Ectodermal cell (in vitro differentiated cells): ENCODE measurements around the gene DMRTC2.
A peak's percentile ranks its signal among the peaks of the same experiment; 100 is the strongest.

Source experiments
- H3K27ac ChIP-seq: 2 replicates; pipeline ENCODE4 v1.7.0; 2013; ENCODE audit warnings: mild to moderate bottlenecking, low read depth, low read length; ENCODE audit not compliant: insufficient read depth, poor library complexity, severe bottlenecking
- H3K27me3 ChIP-seq: 2 replicates; pipeline ENCODE4 v1.7.0; 2013; ENCODE audit warnings: mild to moderate bottlenecking, low read length; ENCODE audit not compliant: insufficient read depth, control insufficient read depth, poor library complexity, severe bottlenecking
- H3K36me3 ChIP-seq: one replicate; pipeline ENCODE4 v1.7.0; 2013; ENCODE audit warnings: low read length; ENCODE audit not compliant: control insufficient read depth, insufficient read depth
- H3K4me1 ChIP-seq: one replicate; pipeline ENCODE4 v1.7.0; 2013; ENCODE audit warnings: low read length; ENCODE audit not compliant: control insufficient read depth, insufficient read depth
- H3K4me3 ChIP-seq: 2 replicates; pipeline ENCODE4 v1.7.0; 2013; ENCODE audit warnings: low read depth, low read length, control low read depth; ENCODE audit not compliant: insufficient read depth
- H3K9me3 ChIP-seq: 2 replicates; pipeline ENCODE4 v1.7.0; 2013; ENCODE audit warnings: mild to moderate bottlenecking, low read length, moderate library complexity; ENCODE audit not compliant: control insufficient read depth
- WGBS, 2 experiments: methylation state at CpG; one replicate each; pipeline ENCODE4 v1.1.7; 2013; ENCODE audit warnings: missing lambda C conversion rate in 2 of 2; 5-methylcytosine and 5-hydroxymethylcytosine counted together

Gene DMRTC2

DNA sequence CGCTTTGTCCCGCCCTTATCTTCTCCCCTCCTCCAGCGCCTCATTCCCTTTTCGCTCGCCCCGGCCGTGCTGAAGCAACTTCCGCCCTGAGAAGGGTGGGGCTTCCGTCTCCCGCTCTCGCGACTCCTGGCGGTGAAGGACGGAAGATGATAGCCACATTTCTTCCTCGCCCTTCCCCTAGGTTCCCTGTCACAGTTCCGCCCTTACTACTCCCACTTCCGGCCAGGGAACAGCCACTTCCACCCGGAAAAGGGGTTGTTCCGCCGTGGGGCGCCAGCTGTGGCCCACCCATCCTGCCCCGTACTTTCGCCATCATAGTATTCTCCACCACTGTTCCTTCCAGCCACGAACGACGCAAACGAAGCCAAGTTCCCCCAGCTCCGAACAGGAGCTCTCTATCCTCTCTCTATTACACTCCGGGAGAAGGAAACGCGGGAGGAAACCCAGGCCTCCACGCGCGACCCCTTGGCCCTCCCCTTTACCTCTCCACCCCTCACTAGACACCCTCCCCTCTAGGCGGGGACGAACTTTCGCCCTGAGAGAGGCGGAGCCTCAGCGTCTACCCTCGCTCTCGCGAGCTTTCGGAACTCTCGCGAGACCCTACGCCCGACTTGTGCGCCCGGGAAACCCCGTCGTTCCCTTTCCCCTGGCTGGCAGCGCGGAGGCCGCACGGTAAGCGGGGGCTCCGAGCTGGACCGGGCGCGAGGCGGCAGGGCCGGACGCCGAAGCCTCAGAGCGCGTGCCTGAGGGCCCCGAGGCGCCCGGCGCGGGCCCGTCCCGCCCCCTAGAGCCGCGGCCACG, 15.0 kb downstream of the DMRTC2 start, which contains the start of gene RPS19:
TSS of gene RPS19 (plus strand) at position 638 of the 801 bp plus-strand sequence. CDS start 520 bp downstream, outside the sequence.
- WGBS, 2 experiments = 0% methylated on average over 76 of the region's 76 CpGs
- Histone ChIP-seq H3K27me3 (peaks cover under 1% of the 10 kb centered on the region), H3K4me1 (peaks cover 17% of the 10 kb centered on the region), H3K9me3 (no peaks in the 10 kb centered on the region), H3K36me3 (peaks cover 37% of the 10 kb centered on the region), H3K27ac (peak within 1 kb of the TSS; percentile 83), H3K4me3 (peak within 1 kb of the TSS; percentile 74)

DNA sequence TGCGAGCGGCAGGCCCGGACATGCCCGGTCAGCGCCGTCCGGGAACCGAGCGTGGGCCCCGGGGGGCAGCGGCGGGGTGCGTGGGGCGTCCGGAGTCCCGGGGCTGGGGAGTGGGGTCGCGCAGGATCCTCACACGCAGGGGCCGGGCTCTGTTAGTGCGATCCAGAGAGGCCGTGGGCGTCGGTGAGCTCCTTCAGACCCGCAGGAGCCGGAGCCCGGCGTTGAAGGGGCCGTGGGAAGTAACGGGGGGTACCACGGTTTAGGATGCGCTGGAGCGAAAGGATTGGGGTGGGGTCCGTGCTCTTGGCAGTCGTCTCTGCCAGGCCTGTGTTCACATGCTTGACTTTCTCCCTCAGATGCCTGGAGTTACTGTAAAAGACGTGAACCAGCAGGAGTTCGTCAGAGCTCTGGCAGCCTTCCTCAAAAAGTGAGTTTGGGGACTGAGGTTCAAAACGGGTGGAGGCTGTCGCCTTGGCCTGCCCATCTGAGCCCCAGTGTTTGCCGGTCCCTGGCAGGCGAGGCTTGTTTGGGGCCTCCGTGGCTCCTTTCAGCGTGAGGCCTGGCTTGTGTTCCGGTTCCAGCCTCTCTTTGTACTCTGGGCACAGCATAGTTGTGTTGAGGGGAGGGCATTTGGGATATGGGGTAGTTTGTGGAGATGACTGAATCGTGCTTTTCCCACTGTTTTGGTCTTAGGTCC, 15.7 kb downstream of the DMRTC2 start:
- peaks cover 37% of the 10 kb centered on the region for H3K36me3 ChIP-seq
- 1 to 2% methylated on average over 45 of the region's 45 CpGs for WGBS, 2 experiments
- H3K4me3 ChIP-seq = peak overlapping the region; percentile 74
- no peaks in the 10 kb centered on the region for H3K27me3 ChIP-seq
- H3K4me1 ChIP-seq = peaks cover 17% of the 10 kb centered on the region
- H3K9me3 ChIP-seq = no peaks in the 10 kb centered on the region
- peak overlapping the region; percentile 60 for H3K27ac ChIP-seq

DNA sequence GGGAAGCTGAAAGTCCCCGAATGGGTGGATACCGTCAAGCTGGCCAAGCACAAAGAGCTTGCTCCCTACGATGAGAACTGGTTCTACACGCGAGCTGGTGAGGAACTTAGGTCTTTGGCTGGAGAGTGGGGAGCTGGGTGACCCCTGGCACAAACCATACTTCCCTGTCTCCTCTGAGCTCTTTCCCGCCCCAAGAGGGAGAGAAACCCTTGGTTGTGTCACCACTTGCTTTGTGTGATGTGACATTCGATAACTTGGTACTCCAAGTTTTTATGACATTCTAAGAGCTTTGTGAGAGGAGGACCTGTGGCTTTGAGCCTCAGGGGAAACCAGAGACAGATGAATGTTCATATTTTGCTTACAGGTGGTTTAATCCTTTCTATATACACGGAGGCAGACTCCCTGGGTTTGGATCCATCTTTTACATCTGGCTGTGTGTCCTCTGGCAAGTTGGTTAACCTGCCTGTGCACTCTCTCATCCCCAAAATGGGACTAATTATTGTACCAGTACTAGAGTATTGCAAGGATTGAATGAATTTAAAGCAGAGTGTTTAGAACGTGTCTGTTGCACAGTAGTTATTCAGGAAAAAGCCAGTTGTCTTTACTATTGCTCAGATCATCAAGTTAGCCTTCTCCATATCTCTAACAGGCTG, 16.4 kb downstream of the DMRTC2 start:
- Histone ChIP-seq H3K4me3 (peak overlapping the region; percentile 74), H3K9me3 (no peaks in the 10 kb centered on the region), H3K36me3 (peaks cover 41% of the 10 kb centered on the region), H3K4me1 (peaks cover 17% of the 10 kb centered on the region), H3K27ac (no peak overlapping the region), H3K27me3 (no peaks in the 10 kb centered on the region)
- WGBS, 2 experiments = 56 to 58% methylated on average over 9 of the region's 9 CpGs

DNA sequence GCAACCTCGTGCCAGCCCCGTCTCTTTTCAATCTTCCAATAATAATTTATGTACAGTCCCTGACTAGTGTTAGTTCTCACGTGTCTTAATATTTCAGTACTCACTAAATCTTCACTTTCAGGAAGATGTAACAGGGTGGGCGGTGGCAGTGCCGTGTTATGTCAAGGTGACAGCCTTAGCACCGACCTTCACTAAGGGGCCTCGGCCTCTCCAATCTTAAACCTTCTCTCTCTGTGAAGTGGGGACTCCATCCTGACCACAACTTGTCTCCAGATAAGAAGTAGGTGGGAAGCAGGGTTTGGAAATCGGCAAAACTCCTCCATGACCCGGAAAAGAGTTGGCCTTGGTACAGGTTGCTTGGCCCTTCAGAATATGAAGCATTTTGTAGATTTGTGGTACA, 17.0 kb downstream of the DMRTC2 start:
- peak overlapping the region; percentile 74 for H3K4me3 ChIP-seq
- WGBS, 2 experiments = 96% methylated on average over 9 of the region's 9 CpGs
- peaks cover 42% of the 10 kb centered on the region for H3K36me3 ChIP-seq

DNA sequence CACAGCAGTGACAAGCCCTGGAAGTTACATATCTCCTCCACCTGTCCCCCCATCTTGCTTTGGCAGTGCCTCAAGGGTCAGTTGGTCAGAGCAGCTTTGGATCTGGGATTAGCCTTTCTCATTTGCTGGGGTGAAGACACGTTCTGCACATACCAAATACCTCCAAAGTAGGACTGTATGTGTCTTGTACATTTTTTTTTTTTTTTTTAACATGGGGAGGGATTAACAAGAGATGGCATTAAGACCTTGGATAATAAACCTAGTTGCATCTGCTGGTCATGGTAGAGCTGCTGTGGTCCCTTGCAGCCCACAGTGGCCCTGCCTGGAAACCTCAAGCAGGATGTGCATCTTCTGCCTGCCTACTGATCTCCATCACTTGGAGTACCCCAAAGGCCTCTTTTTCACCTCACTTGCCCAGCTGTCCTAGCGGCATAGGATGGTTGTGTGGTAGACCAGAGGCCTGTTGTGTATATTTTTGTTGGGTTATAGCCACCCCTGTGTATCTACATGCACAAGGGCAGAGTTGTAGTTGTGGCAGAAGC, 17.7 kb downstream of the DMRTC2 start:
- Histone ChIP-seq H3K27me3 (no peaks in the 10 kb centered on the region), H3K4me3 (no peak overlapping the region), H3K36me3 (peaks cover 42% of the 10 kb centered on the region), H3K9me3 (no peaks in the 10 kb centered on the region), H3K4me1 (peaks cover 17% of the 10 kb centered on the region), H3K27ac (no peak overlapping the region)
- WGBS, 2 experiments = 80 to 96% methylated on average over 1 to 2 of the region's 2 CpGs

More for the DNA sequence above, 17.0 kb downstream of the DMRTC2 start:
- Histone ChIP-seq H3K9me3 (no peaks in the 10 kb centered on the region), H3K27ac (no peak overlapping the region), H3K27me3 (no peaks in the 10 kb centered on the region), H3K4me1 (peaks cover 17% of the 10 kb centered on the region)

DNA sequence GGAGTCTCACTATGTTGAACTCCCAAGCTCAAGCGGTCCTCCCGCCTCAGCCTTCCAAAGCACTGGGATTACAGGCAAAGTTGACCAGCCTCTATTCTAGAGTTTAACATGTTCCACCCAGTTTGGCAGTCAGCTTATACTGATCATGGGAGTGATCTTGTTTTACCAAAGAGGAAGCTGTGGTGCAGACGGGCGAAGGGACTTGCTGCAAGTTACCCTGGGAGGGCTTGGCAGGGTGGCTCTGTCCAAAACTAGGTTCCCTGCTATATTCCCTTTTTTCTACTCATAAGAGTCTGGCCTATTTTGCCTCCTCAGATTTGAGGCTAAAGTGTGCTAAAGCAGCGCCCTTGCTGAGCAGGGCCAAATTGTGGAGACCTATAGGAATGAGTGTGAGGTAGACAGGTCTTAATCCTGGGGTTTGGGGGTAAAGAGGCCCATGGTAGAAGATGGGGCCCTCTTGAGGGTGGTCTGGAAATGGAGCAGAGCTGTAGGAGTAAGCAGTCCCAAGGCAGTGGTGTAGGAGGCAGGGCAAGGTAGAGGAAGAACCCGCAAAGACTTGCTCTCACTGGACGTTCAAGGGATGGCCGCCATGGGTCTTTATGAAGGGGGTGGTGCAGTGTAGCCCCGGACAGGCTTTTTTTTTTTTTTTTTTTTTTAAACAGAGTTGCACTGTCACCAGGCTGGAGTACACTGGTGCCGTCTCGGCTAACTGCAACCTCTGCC, 18.5 kb downstream of the DMRTC2 start:
- Histone ChIP-seq H3K4me1 (peaks cover 17% of the 10 kb centered on the region), H3K4me3 (no peak overlapping the region), H3K36me3 (peaks cover 50% of the 10 kb centered on the region), H3K9me3 (no peaks in the 10 kb centered on the region), H3K27me3 (no peaks in the 10 kb centered on the region), H3K27ac (no peak overlapping the region)
- 94 to 95% methylated on average over 11 of the region's 11 CpGs for WGBS, 2 experiments

DNA sequence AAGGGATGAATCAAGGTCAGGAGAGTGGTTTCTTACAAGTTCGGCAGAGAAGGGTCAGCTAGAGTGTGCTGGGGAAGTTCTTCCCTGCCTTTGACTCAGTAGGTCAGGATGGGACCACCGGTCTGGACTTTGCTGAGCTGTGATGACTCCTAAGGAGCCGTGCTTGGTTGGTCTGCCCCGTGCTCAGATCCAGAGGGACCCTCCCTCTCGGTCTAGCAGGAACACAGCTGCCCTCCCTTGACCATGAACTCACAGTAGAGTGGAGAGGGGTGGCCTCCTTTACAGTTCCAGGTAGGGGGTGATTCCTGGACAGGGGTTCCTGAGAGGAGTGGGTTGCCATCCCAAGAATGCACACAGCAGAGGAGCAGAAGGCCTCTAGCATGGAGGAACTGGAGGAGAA, 19.5 kb downstream of the DMRTC2 start:
- no peaks in the 10 kb centered on the region for H3K27me3 ChIP-seq
- 97 to 98% methylated on average over 5 of the region's 5 CpGs for WGBS, 2 experiments
- H3K9me3 ChIP-seq = no peaks in the 10 kb centered on the region
- no peak overlapping the region for H3K27ac ChIP-seq
- H3K4me1 ChIP-seq = peaks cover 17% of the 10 kb centered on the region
- H3K4me3 ChIP-seq = no peak overlapping the region
- H3K36me3 ChIP-seq = peaks cover 59% of the 10 kb centered on the region

DNA sequence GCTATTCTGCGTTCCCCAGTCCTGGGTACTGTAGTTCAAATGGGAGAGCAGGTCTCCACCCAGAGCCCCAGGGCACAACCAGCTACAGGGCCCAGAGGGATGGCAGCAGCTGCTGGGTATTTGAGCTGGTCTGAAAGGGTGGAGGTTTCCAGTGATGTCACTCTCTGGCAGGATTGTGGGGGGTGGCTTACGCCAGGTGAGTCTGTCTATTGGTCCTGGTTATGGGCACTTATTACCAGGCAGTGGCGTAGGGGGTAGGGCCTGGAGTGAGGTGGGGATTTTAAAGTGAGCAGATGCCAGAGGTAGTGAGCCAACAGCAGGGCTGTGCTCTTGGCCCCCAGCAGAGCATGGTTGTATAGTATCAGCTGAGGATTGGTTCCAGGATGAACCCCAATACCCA, 21.4 kb downstream of the DMRTC2 start:
- no peak overlapping the region for H3K4me3 ChIP-seq
- no peaks in the 10 kb centered on the region for H3K27me3 ChIP-seq
- H3K27ac ChIP-seq = no peak overlapping the region
- peaks cover 16% of the 10 kb centered on the region for H3K4me1 ChIP-seq
- peaks cover 68% of the 10 kb centered on the region for H3K36me3 ChIP-seq
- H3K9me3 ChIP-seq = no peaks in the 10 kb centered on the region
- 91 to 100% methylated on average over 3 of the region's 3 CpGs for WGBS, 2 experiments

DNA sequence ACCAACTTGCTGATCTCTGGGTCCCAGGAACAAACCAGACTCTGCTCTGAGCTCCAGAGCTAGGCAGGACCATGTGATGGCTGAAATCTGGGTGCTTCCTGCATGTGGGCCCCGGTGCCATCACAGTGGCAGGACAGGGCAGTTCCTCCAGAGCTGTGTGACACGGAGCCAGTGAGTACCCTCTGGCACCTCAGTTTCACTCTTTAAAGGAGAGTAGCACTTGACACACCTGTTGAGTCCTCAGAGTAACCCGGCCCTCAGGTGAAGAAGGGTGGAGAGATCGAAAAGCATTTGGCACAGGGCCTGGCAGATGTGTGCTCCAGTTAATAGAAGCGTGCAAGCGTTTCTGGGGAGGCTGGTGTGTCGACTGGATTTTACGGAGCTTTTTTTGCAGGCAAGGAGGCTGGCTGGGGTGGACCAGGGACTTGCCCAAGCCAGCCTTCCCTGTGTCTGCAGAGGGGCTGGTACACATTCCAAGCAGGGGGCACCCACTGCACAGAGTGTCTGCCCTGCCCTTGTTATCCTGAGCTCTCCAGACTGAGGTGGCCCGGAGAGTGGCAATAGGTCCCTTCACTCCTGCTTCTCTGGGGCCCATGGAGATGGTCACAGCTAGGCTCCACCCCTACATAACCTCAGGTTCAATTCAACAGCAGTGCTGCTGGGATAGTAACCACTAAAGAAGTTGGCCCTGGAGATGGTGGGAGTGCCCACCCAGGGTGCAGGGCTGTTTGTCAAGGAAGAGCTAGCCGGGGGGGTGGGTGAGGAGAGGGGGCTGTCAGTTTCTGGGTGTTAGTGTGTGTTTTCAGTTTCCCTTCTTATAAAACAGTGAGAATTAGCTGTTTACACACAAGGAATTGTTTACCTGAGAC, 23.5 kb downstream of the DMRTC2 start:
- peak overlapping the region; percentile 26 for H3K27ac ChIP-seq
- 96 to 97% methylated on average over 10 of the region's 10 CpGs for WGBS, 2 experiments
- no peaks in the 10 kb centered on the region for H3K27me3 ChIP-seq
- H3K4me1 ChIP-seq = no peaks in the 10 kb centered on the region
- no peak overlapping the region for H3K4me3 ChIP-seq
- H3K36me3 ChIP-seq = peaks cover 47% of the 10 kb centered on the region
- no peaks in the 10 kb centered on the region for H3K9me3 ChIP-seq
